GM12891 (cell line): ENCODE data around the gene TMEM88.
A peak's percentile ranks its signal among the peaks of the same experiment; 100 is the strongest.

Experiments used
- POLR2A ChIP-seq: IDR thresholded peaks from 2 replicates; pipeline ENCODE4 v1.6.1; 2011; ENCODE audit warnings: low read depth, low read length, control low read depth
- POLR2AphosphoS5 ChIP-seq: IDR thresholded peaks from 2 replicates; pipeline ENCODE4 v1.6.1; 2011; ENCODE audit warnings: low read depth, low read length, control low read depth

- TF ChIP-seq POLR2AphosphoS5 (peak; percentile 51), POLR2A (peak; percentile 78)
These were observed 12.2 kb upstream of the TMEM88 start for GRCh38 chr17:7842380-7843256.
